NCI-H345 (cell line): Measurements from ENCODE around the gene RETNLB.
A peak's percentile ranks its signal among the peaks of the same experiment; 100 is the strongest.

ENCODE experiments used
- DNase-seq: peaks from one replicate; lab custom pipeline; 2025; lab: John Stamatoyannopoulos, UW

RETNLB gene

GRCh38 chr3:108757404-108757982 lies at the start of gene RETNLB:
Gene RETNLB (minus strand): TSS chr3:108757410. CDS start chr3:108757185, 225 bp downstream.
- DNase-seq = peak; percentile 86

- DNase-seq = no peak
Measured at GRCh38 chr3:108806316-108806715, 49.1 kb upstream of the RETNLB start.

GRCh38 chr3:108804966-108805365 lies 47.8 kb upstream of the RETNLB start:
- DNase-seq = no peak

GRCh38 chr3:108804437-108804836 lies 47.2 kb upstream of the RETNLB start:
- DNase-seq = no peak

- DNase-seq = no peak
Measured at GRCh38 chr3:108791473-108791872, 34.3 kb upstream of the RETNLB start.

- DNase-seq = no peak
Measured at GRCh38 chr3:108780235-108780634, 23.0 kb upstream of the RETNLB start.

- DNase-seq = no peak
Measured at GRCh38 chr3:108779496-108779895, 22.3 kb upstream of the RETNLB start.

GRCh38 chr3:108775649-108776048 lies 18.4 kb upstream of the RETNLB start:
- DNase-seq = no peak

GRCh38 chr3:108767253-108767652 lies 10.0 kb upstream of the RETNLB start:
- no peak for DNase-seq

GRCh38 chr3:108755686-108756085 lies 1.5 kb downstream of the RETNLB start:
- no peak for DNase-seq

GRCh38 chr3:108744762-108745161 lies 12.4 kb downstream of the RETNLB start:
- no peak for DNase-seq

- DNase-seq = no peak
Measured at GRCh38 chr3:108742929-108743328, 14.3 kb downstream of the RETNLB start.

- no peak for DNase-seq
Measured at GRCh38 chr3:108736821-108737220, 20.4 kb downstream of the RETNLB start.

- no peak for DNase-seq
Measured at GRCh38 chr3:108728934-108729333, 28.3 kb downstream of the RETNLB start.

GRCh38 chr3:108728105-108728504 lies 29.1 kb downstream of the RETNLB start:
- no peak for DNase-seq

- DNase-seq = no peak
Measured at GRCh38 chr3:108724101-108724500, 33.1 kb downstream of the RETNLB start.

GRCh38 chr3:108722724-108723123 lies 34.5 kb downstream of the RETNLB start:
- no peak for DNase-seq

GRCh38 chr3:108719178-108719806 lies 37.9 kb downstream of the RETNLB start:
- DNase-seq = no peak

- no peak for DNase-seq
Measured at GRCh38 chr3:108718454-108718853, 38.8 kb downstream of the RETNLB start.

- no peak for DNase-seq
Measured at GRCh38 chr3:108713816-108714215, 43.4 kb downstream of the RETNLB start.

GRCh38 chr3:108713009-108713516 lies 44.1 kb downstream of the RETNLB start:
- DNase-seq = no peak
